Measurements from ENCODE around the gene TGFBRAP1. TPM values are rescaled to one million over a fixed set of nuclear protein-coding genes. Genes with fewer than 3 reads are reported as not detected.
"Not testable (repeated sequence)": the region's sequence is repeated elsewhere in the genome, so short reads cannot be mapped to it uniquely, and the experiment has no call there.

Gene TGFBRAP1
- total RNA-seq, 1 donor from 2014 or later: 6.1 TPM

DNA sequence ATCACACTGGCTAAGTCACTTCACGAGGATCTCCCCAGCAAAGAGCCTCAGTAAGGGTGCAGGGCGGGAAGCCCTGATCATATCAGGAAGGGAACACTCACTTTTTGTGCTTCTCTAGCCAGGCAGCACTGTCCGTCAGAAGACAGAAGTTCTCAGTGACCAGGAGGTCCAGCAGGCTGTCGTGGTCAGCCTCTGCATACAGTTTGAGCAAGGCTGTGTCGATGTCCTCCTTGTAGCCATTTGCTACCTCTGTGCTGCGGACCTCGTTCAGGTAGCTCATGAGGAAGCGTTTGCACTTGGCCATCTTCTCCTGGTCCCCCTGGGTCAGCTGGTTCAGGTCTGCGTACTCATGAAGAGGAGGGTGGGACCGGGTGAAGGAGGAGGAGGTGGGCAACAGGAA is 49.3 kb downstream of the TGFBRAP1 start:
- DNase-seq (ENCODE audit: low spot score): no peak
- ATAC-seq: no peak

DNA sequence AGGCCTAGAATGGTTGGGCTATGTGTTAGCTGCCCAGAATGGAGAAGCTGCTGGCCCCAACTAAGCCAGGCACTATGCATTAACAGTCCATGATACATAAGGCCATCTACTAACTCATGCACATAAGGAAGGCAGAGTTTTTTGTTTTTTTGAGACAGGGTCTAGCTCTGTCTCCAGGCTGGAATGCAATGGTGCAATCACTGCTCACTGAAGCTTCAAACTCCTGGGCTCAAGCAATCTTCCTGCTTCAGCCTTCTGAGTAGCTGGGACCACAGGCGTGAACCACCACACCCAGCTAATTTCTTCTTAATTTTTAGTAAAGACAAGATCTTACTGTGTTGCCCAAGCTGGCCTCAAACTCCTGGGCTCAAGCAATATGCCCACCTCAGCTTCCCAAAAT is 50.4 kb downstream of the TGFBRAP1 start:
- ATAC-seq: no peak
- no peak for DNase-seq (ENCODE audit: low spot score)

DNA sequence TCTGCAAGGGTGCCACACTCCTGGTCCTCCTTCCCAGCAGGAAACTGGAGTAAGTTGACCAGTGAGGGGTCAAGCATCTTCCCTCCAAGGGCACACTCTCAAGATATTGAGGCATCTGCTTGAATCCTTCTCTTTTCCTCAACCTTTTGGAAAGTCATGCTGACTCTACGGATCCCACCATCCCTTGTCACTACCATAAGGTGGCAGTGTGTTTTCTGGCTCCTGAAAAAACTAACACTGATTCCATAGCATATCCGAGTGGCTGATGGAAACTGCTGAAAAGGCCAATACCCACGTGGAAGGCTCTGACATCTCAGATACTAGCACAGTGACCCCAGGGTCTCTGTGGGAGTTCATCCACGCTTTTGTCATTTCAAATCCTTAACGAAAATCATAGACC is 50.9 kb downstream of the TGFBRAP1 start:
- ATAC-seq (no peak), DNase-seq (ENCODE audit: low spot score) (no peak)

DNA sequence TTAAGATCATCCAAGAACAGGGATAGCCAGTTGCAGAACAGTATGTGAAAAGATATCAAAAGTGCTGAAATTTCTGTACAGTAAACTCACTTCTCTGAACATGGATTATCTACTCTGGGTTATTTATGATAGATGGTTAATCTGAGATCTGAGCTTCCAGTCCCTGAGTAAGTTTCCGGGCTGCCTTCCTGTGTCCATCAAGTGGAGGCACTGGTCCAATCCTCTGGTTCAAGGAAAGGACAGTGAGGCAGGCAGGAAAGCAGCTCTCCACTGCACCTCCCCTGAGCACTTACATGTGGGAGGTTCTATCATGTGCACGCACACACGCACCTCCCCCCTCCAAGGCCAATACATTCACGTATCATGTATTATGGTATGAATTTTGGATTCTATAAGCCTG is 55.5 kb downstream of the TGFBRAP1 start:
- no peak for DNase-seq (ENCODE audit: low spot score)
- peak; percentile 58 for ATAC-seq

DNA sequence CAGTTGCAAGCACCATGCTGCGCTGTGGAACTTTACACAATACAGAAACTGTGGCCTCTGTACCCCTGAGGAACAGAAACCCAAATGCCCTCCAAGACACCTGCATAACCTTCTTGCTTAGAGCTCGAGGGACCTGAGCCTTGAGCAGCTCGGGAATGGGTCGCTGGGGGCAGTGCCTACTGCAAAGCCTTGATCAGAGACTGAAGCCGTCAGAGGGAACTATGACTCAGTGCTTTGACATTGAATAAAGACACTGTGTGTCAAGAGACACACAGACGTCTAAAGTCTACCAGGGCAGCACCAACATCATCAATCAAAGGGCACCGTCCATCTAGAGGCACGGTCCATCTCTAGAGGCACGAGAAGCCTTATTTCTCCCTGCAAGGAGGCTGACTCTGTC is 57.4 kb downstream of the TGFBRAP1 start:
- no peak for ATAC-seq
- no peak for DNase-seq (ENCODE audit: low spot score)

DNA sequence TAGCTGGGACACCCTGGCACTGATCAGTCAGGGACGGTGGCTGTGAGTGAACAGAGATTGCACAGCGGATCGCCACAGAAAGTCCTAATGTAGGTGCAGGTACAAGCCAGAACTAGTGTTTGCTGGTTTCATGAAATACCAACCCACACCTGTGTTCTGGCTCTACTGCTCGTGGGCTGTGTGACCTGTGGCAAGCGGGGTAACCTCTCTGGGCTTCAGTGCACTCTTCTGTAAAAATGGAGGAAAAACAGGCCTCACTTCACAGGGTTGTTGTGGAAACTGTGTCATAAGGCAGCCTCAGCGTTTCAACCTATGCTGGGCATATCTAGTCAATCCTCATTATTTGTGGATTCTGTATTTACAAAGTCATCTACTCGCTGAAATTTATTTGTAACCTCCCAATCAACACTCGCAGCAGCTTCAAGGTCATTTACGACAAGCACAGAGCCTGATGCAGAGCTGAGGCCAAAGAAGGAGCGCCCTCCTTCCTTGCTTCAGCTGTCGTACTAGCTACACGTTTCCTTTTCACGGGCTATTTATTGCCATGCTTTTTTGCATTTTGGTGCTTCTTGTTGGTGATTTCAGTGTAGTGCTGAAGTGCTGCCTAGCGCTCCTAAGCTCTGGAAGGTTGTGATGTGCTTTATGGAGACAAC is 58.0 kb downstream of the TGFBRAP1 start:
- ATAC-seq: no peak
- no peak for DNase-seq (ENCODE audit: low spot score)

DNA sequence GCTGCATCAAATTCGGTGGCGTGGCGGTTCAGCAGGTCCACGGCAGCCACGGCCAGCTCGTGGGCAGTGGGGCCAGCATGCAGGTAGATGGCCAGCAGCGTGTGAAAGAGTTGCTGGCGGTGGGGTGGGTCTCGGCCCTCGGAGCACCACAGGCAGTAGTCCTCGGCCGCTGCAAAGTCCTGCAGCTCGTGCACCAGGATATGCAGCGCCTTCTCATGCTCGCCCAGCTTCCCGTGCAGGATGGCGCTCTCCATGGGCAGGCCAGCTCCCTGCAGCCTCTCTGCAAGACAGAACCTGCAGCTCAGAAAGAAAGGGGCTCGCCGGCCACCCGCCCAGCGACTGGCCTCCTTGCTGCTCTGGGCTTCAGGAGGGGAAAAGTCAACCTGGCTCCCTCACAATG is 60.1 kb downstream of the TGFBRAP1 start:
- DNase-seq (ENCODE audit: low spot score) (no peak), ATAC-seq (no peak)

DNA sequence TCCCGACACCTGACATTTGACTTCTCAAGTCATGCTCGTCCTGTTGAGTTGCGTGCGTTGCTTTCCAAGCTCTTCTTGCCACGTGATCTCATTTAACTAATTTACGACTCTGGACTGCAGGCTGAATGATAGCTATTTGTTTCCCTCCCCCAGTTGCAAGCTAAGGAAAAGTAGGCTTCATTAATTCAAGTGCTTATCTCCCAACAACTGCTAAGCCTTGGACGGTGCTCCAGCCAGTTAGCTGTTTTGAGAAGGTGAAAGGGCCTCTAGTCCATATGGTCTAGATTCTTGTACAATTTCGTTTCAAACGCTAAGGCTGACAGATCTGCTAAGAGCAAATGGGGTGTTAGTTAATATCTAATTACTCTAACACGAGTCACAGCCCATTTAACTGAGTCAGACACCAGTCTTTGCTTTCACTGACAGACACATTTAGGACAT is 66.9 kb downstream of the TGFBRAP1 start:
- DNase-seq (ENCODE audit: low spot score) (no peak), ATAC-seq (no peak)

DNA sequence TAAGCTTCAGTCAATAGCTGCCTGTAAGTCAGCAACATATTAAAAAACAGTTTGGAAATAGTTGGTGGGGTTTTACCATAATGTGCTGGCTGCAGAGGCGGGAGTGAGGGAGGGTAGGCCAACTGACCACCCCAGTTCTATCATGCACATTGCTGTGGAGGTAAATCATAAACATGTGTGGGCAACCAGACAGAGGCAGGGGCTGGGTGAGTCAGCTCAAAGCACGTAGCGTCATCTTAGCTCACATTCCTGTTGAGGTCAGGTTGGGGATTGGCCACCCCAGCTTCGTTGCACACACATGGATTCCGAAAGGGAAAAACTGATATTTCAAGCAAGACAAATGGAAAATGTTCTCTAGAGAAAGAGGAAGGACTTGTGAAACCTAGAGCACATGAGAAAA is 68.5 kb downstream of the TGFBRAP1 start:
- ATAC-seq (no peak), DNase-seq (ENCODE audit: low spot score) (no peak)

DNA sequence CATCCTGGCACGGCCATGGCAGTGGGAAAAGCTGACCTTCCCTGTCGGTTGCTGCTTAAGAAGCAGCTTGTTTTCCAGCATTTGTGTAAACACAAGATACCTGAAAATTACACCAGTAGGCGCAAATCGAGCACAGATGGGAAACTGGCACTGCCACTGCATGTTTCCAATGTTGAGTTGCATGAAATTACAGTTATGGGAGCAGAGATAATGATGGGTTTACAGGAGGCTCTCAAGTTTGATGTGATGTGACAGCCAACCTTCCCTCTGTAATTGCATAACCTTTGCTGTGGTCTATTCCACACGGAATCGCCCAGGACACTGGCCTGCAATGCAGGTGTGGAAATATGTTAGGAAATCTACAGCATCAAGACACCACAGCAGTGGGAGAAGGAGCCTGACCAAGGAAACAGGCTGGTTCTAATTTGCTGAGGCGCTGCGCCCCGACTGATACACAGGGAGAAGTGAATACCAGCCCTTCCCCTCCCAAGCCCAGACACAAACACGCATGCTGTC is 70.6 kb downstream of the TGFBRAP1 start:
- ATAC-seq: no peak

DNA sequence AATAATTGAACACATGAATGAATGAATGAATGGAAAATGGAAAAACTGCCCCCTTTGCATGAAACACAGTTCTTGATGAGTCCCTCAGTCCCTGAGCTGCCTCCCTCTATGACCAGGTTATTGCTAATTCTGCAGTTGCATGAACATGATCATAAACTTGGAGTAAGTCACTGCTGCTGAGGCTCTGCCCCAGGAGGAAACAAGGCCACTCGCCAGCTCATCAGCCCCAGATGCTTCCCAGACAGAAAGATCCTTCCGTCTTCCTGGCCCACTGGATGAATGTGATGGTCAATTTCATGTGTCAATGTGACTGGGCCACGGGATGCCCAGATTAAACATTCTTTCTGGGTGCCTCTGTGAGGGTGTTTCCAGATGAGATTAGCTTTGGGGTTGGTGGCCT is 71.6 kb downstream of the TGFBRAP1 start:
- DNase-seq (ENCODE audit: low spot score) (no peak), ATAC-seq (no peak)

More for the DNA sequence above, 70.6 kb downstream of the TGFBRAP1 start:
- no peak for DNase-seq (ENCODE audit: low spot score)

DNA sequence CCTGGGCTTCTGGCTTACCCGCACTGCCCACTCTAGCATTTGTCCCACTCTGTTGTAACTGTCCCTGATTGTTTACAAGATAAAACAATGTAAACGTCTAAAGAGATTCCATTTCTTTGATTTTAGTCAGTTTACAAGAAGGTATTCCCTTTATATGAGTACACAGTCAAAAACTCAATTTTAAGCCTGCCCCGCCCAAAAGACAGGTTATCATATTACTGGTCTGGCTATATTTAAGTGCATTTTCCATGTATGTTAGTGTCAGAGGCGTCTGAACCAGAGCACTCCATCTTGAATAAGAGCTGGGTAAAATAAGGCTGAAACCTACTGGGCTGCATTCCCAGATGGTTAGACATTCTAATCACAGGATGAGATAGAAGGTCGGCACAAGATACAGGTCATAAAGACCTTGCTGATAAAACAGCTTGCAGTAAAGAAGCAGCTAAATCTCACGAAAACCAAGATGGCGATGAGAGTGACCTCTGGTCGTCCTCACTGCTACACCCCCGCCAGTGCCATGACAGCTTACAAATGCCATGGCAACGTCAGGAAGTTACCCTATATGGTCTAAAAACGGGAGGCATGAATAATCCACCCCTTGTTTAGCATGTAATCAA is 73.0 kb downstream of the TGFBRAP1 start:
- DNase-seq (ENCODE audit: low spot score) (no peak), ATAC-seq (no peak)

DNA sequence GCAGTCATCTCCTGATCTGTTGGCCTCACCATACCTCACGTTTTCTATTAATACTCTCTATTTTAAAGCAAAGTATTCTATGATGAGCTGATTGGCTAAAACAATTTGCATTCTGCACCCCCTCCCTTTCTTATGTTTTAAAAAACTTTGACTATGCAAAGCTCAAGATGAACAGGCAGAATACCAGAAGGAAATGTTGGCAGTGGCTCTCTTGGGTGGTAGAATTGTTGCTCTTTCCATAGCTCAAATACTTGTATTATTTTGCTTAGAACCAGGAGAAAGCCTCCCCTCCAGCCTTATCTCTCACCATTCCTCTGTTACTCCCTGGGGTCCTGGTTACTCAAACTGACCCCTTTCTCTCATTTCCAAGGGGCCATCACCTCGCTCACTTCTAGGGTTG is 73.6 kb downstream of the TGFBRAP1 start:
- ATAC-seq (no peak), DNase-seq (ENCODE audit: low spot score) (no peak)

DNA sequence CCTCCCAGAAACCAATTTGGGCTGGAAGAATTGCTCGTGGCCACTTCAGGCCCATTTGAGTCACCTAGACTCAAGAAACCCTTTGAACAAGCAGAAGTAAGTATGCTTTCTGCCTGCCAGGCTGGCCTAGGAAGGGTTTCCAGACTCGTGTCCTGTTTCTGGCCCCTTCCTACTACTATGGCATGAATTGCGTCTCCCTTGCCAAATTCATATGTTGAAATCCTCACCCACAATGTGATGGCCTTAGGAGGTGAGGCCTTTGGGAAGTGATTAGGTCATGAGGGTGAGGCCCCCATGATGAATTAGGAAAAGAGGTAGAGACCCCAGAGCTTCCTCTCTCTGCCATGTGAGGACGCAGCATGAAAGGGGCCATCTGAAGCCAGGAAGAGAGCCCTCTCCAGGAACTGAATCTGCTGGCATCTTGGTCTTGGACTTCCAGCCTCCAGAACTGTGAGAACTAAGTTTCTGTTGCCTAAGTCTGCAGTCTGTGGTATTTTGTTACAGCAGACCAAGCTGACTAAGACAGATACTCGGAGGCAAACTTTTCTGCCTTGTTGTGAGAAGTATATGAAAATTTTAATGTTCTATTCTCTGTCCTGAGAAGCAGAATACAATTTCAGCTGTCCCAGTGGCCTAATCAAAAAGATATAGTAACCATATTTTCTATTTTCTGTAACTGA is 74.9 kb downstream of the TGFBRAP1 start:
- no peak for ATAC-seq

DNA sequence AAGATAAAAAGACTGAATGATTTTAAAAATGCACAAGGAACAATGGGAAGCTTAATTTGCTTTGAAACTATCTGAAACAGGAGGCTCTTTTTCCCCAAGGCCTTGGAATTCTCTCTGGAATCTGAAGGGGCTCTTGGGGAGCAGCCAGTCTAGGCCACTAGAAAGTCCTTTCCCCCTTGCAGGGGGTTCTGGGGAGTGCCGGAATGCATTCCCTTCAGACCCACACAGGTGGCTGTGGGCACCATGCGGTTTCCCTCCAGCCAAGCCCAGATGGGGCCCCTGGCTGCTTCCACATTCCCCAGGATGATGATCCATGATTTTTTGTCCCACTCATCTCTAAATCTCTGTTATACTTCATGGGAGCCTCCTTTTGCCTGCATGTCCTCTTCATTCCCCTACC is 77.3 kb downstream of the TGFBRAP1 start:
- DNase-seq (ENCODE audit: low spot score) (no peak), ATAC-seq (no peak)

More for the DNA sequence above, 74.9 kb downstream of the TGFBRAP1 start:
- no peak for DNase-seq (ENCODE audit: low spot score)

DNA sequence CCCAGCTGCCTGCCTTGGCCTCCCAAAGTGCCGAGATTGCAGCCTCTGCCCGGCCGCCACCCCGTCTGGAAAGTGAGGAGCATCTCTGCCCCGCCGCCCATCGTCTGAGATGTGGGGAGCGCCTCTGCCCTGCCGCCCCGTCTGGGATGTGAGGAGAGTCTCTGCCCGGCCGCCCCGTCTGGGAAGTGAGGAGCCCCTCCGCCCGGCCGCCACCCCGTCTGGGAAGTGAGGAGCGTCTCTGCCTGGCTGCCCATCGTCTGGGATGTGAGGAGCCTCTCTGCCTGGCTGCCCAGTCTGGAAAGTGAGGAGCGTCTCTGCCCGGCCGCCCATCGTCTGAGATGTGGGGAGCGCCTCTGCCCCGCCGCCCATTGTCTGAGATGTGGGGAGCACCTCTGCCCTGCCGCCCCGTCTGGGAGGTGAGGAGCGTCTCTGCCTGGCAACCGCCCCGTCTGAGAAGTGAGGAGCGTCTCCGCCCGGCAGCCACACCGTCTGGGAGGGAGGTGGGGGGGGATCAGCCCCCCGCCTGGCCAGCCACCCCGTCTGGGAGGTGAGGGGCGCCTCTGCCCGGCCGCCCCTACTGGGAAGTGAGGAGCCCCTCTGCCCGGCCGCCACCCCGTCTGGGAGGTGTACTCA is 78.4 kb downstream of the TGFBRAP1 start:
- DNase-seq (ENCODE audit: low spot score); ATAC-seq: not testable (repeated sequence)

DNA sequence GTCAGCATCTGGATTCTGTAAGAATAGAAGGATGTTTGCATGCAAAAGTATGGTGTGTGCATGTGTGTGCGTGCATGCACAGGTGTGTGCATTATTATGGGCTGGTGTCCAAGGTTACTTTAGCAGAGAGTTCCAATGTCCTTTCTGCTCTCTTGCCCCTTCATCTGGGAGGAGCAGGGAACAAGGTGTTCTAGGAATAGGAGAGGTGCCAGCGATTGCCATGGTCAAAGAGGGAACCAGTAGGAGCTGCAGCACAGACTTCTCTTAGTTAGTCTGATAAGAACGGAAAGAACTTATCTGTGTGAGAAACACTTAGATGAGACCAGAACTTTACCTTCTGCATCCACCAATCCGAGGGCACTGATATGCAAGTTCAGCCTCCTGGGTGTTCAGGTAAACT is 79.6 kb downstream of the TGFBRAP1 start:
- DNase-seq (ENCODE audit: low spot score) (no peak), ATAC-seq (no peak)

DNA sequence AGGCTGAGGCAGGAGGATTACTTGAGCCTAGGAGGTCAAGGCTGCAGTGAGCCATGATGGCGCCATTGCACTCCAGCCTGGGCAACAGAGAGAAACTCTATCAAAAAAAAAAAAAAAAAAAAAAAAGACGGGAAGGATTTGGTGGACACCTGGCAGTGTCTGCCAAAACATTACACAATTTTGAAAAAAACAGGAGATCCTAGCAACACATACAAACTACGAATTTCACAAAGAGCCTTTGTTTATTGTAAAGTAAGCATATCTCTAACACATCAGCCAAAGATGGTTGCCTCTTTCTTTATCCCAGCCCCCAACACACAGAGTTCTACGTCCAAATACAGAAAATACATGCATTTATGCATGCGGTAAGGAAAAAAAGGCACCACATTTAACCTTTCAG is 80.4 kb downstream of the TGFBRAP1 start:
- DNase-seq (ENCODE audit: low spot score): no peak
- ATAC-seq: no peak

DNA sequence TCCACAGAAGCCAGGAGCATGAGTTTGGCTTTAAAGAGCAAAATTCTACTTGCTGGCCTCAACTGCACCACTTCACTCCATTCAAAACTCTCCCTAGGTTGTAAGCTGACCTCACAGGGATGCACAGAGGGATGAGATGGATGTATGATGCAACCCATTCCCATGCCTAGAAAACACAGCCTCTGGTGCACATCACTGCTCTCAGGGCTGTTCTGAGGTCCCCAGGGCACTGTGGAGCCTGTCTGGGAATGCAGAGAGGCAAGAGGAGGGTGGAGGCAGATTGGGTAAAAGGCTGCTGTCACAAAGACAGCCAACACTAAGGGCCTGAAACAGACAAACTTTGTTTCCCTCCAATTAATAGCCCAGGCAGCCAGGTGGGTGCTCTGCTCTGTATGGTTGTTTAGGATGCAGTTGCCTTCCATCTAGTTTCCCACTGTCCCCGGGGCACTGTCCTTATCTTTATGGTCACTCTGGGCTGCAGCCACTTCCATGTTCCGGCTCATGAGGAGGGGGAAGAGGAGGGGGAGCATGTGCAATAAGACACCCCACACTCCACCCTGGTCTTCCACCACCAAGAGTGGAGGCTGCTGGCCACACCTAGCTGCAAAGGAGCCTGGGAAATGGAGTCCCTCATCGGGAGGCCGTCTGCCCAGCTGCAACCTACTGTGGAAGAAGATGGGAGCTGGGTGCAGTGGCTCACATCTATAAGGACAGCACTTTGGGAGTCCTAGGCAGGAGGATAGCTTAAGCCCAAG is 81.0 kb downstream of the TGFBRAP1 start:
- ATAC-seq: no peak
- no peak for DNase-seq (ENCODE audit: low spot score)

DNA sequence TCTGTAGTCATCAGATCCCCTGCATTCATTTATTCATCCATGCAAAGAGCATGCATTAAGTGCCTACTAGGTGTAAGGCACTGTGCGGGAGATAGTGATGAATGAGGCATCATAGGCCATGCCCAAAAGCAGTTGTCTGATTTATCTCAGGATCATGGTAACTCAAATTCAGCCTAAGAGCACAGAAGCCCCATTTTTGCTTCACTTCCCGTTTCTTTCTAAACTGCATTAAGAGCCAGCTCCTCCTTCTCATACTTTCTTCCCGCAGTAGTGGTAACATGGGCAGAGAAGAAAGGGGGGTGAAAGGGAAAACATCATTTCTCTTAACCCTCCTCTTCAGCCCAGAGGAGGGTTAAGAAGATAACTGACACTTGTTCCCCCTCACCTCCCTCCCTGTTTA is 85.1 kb downstream of the TGFBRAP1 start:
- DNase-seq (ENCODE audit: low spot score): no peak
- no peak for ATAC-seq

DNA sequence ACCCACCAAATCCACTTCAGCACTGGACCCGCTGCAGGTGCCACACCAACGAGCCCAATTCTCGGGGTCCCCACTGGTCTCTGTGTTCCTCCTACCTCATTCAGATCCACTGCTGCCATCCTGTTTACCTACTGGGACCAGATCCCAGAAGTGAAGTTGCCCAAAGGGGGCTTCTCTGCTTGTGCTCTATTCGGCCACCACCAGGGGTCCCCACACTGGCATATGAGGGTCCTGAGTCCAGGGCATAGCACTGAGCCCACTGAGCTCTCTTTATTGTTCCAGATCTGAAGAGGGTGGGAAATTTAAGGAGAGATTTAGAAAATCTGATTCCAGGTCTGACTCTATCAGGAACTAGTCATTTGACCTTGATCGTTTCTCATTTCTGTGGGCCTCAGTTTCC is 85.6 kb downstream of the TGFBRAP1 start:
- ATAC-seq (no peak), DNase-seq (ENCODE audit: low spot score) (no peak)

Measured in left lobe of liver (tissue), 2 donors.